Thoracic aorta (tissue), 2 donors: ENCODE data around the gene CAPN8. TPM values are rescaled to one million over a fixed set of nuclear protein-coding genes. Genes with fewer than 3 reads are reported as not detected.

Experiments used
- ATAC-seq: fragments of 150-250 bp; one replicate; pipeline ENCODE4 v1.8.0; 2017; ENCODE audit warnings: low read depth; ENCODE audit not compliant: insufficient number of reproducible peaks, low FRiP score
- DNase-seq: peaks from one replicate; pipeline ENCODE4 v3.0.0-alpha.2; 2020; ENCODE audit warnings: low spot score
- H3K27ac ChIP-seq, 2 donors: fragments of 200-600 bp; sonication (generic); 1 replicate in 1 of 2; 2 replicates in 1 of 2; pipeline ENCODE4 v1.5.1; 2016; ENCODE audit warnings: mild to moderate bottlenecking in 2 of 2, moderate library complexity in 2 of 2
- H3K27me3 ChIP-seq: fragments of 200-600 bp; sonication (generic); replicated peaks from 2 replicates; pipeline ENCODE4 v1.6.0; 2016; ENCODE audit warnings: mild to moderate bottlenecking; ENCODE audit not compliant: insufficient read depth
- H3K36me3 ChIP-seq: fragments of 200-600 bp; sonication (generic); one replicate; pipeline ENCODE4 v1.5.1; 2016
- H3K4me1 ChIP-seq, 2 donors: fragments of 200-600 bp; sonication (generic); 1 replicate in 1 of 2; 2 replicates in 1 of 2; pipeline versions ENCODE4 v1.5.1 to v1.6.0; 2016; ENCODE audit warnings: low read depth in 2 of 2, mild to moderate bottlenecking in 1 of 2; ENCODE audit not compliant: control insufficient read depth in 1 of 2
- H3K4me3 ChIP-seq: fragments of 200-600 bp; sonication (generic); 2 replicates; pipeline ENCODE4 v1.5.1; 2016; ENCODE audit warnings: mild to moderate bottlenecking
- H3K9me3 ChIP-seq: fragments of 200-600 bp; sonication (generic); 2 replicates; pipeline ENCODE4 v1.5.1; 2016
- total RNA-seq, 2 donors: library from RNA; depleted of rRNA; stranded (reverse); fragments of >200 nt; gene quantifications; one replicate each; pipeline versions ENCODE4 v1.1.0 to v1.2.3, GENCODE V29; 2016
- TF ChIP-seq, protein P1 (sequence below): fragments of 200-600 bp; sonication (generic); IDR thresholded peaks from one replicate; pipeline ENCODE4 v1.5.1; 2019; ENCODE audit warnings: antibody characterized with exemption

Gene CAPN8
- total RNA-seq, 2 donors from 2014 or later, result 17.5 TPM; not detected in 1

GRCh38 chr1:223551610-223552009 is 113.9 kb downstream of the CAPN8 start:
- DNase-seq (no peak), ATAC-seq (no peak)
- Histone ChIP-seq H3K9me3 (no peaks in the 10 kb centered on the region), H3K27me3 (no peaks in the 10 kb centered on the region), H3K4me3 (no peak overlapping the region), H3K36me3 (no peaks in the 10 kb centered on the region), H3K4me1 (no peaks in the 10 kb centered on the region), H3K27ac (no peak overlapping the region)
- TF ChIP-seq, protein P1, sequence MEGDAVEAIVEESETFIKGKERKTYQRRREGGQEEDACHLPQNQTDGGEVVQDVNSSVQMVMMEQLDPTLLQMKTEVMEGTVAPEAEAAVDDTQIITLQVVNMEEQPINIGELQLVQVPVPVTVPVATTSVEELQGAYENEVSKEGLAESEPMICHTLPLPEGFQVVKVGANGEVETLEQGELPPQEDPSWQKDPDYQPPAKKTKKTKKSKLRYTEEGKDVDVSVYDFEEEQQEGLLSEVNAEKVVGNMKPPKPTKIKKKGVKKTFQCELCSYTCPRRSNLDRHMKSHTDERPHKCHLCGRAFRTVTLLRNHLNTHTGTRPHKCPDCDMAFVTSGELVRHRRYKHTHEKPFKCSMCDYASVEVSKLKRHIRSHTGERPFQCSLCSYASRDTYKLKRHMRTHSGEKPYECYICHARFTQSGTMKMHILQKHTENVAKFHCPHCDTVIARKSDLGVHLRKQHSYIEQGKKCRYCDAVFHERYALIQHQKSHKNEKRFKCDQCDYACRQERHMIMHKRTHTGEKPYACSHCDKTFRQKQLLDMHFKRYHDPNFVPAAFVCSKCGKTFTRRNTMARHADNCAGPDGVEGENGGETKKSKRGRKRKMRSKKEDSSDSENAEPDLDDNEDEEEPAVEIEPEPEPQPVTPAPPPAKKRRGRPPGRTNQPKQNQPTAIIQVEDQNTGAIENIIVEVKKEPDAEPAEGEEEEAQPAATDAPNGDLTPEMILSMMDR, result no peak

GRCh38 chr1:223549740-223550139 is 115.8 kb downstream of the CAPN8 start:
- DNase-seq, result no peak
- ATAC-seq, result no peak
- Histone ChIP-seq H3K9me3 (no peaks in the 10 kb centered on the region), H3K27me3 (no peaks in the 10 kb centered on the region), H3K4me3 (no peak overlapping the region), H3K4me1 (no peaks in the 10 kb centered on the region), H3K27ac (no peak overlapping the region), H3K36me3 (no peaks in the 10 kb centered on the region)
- TF ChIP-seq, protein P1, result no peak

DNA sequence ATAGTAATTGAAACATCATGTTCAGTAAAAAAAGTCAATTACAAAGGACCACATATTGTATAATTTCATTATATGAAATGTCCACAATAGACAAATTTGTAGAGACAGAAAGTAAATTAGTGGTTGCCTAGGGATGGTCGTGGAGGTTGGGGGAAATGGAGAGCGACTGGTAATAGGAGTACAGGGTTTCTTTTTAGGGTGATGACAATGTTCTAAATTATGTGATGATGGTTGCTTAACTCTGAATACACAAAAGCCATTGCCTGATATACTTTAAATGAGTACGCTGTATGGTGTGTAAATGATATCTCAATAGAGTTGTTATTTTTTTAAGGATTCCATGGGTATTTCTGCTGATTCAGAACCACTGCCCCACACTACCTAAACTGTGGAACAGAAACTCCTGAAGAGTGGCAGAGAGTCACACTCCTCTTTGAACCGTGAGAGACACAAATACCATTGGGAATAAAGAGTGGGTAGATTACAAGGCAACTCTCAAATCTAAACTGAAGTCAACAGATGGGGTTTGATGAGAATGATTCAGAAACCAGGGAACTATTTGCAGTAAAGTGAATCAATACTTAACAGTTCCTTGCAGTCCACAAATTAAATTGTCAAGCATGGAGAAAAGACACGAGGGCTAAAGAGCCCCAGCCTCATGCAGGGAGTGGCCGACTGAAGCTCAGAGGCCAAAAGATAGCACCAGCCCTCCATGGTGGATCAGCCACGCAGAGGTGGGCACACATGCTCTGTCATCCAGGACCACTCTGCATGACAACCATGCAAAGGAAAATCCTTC is 118.0 kb downstream of the CAPN8 start:
- TF ChIP-seq, protein P1, result no peak
- ATAC-seq, result no peak

DNA sequence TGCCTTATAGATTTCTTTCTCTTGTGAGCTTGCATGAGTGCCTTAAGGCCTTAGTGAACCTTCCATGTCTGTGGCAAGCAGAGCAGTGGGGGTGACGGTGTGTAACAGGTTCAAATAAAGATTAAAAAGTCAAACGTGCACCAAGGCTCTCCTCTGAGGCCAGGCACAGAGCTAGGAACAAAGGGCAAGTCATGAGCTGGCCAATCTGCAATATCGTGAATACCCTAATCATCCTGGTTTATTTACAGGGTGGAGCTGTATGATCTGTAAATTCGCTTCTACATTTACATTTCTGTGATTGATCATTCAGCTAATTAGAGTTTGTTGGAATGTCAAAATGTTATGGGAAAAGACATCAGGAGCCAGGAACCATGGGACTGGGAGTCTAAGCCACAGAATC is 120.2 kb downstream of the CAPN8 start:
- Histone ChIP-seq H3K9me3 (no peaks in the 10 kb centered on the region), H3K4me3 (no peak overlapping the region), H3K4me1 (no peaks in the 10 kb centered on the region), H3K36me3 (no peaks in the 10 kb centered on the region), H3K27ac (no peak overlapping the region), H3K27me3 (no peaks in the 10 kb centered on the region)
- TF ChIP-seq, protein P1, result no peak
- no peak for DNase-seq
- no peak for ATAC-seq

More for the DNA sequence above, 118.0 kb downstream of the CAPN8 start:
- H3K4me3 ChIP-seq, result no peak overlapping the region
- H3K4me1 ChIP-seq, result no peaks in the 10 kb centered on the region
- no peak overlapping the region for H3K27ac ChIP-seq
- H3K9me3 ChIP-seq, result no peaks in the 10 kb centered on the region
- no peaks in the 10 kb centered on the region for H3K27me3 ChIP-seq
- no peaks in the 10 kb centered on the region for H3K36me3 ChIP-seq
- DNase-seq, result no peak

GRCh38 chr1:223543560-223543959 is 121.9 kb downstream of the CAPN8 start:
- Histone ChIP-seq H3K27me3 (no peaks in the 10 kb centered on the region), H3K36me3 (no peaks in the 10 kb centered on the region), H3K4me3 (no peak overlapping the region), H3K4me1 (no peaks in the 10 kb centered on the region), H3K27ac (no peak overlapping the region), H3K9me3 (no peaks in the 10 kb centered on the region)
- ATAC-seq, result no peak
- TF ChIP-seq, protein P1, result no peak
- DNase-seq, result no peak
